Fibroblast of lung (primary cell): ENCODE measurements around the gene LRRC74A. TPM values are rescaled to one million over a fixed set of nuclear protein-coding genes. Genes with fewer than 3 reads are reported as not detected.

Experiments used
- DNase-seq, 2 donors: peaks; one replicate each; pipeline versions ENCODE4 v3.0.0 to v3.0.0-alpha.2; 2010; ENCODE audit warnings: low read depth in 2 of 2
- H2AFZ ChIP-seq: 2 replicates; pipeline ENCODE4 v1.5.1; 2012; ENCODE audit warnings: low read length, control low read depth, inconsistent platforms
- H3K27ac ChIP-seq: 2 replicates; pipeline ENCODE4 v1.5.1; 2011; ENCODE audit warnings: low read length, control low read depth; ENCODE audit not compliant: insufficient read depth
- H3K27me3 ChIP-seq: 2 replicates; pipeline ENCODE4 v1.5.1; 2011; ENCODE audit warnings: mild to moderate bottlenecking, low read length; ENCODE audit not compliant: control insufficient read depth, insufficient read depth
- H3K36me3 ChIP-seq: 2 replicates; pipeline ENCODE4 v1.5.1; 2011; ENCODE audit warnings: low read length; ENCODE audit not compliant: control insufficient read depth, insufficient read depth
- H3K4me1 ChIP-seq: 2 replicates; pipeline ENCODE4 v1.5.1; 2011; ENCODE audit warnings: low read length; ENCODE audit not compliant: control insufficient read depth, insufficient read depth; ENCODE audit errors: extremely low read depth
- H3K4me2 ChIP-seq: 2 replicates; pipeline ENCODE4 v1.5.1; 2011; ENCODE audit warnings: low read length, control low read depth; ENCODE audit not compliant: insufficient read depth; ENCODE audit errors: extremely low read depth
- H3K4me3 ChIP-seq, 4 experiments: fragments of 200-600 bp in 1 of 4; sonication (generic) in 1 of 4; replicated peaks in 1 of 4; 2 replicates each; pipeline ENCODE4 v1.5.1; 2011 to 2016; ENCODE audit warnings: low read length in 4 of 4, low read depth in 3 of 4, mild to moderate bottlenecking in 3 of 4, control low read depth in 2 of 4, inconsistent platforms in 1 of 4, mixed read lengths in 1 of 4; ENCODE audit not compliant: insufficient read depth in 1 of 4; ENCODE audit errors: control extremely low read depth in 1 of 4
- H3K79me2 ChIP-seq: 2 replicates; pipeline ENCODE4 v1.5.1; 2012; ENCODE audit warnings: mild to moderate bottlenecking, low read length, inconsistent platforms; ENCODE audit not compliant: control insufficient read depth, insufficient read depth
- H3K9ac ChIP-seq: 2 replicates; pipeline ENCODE4 v1.5.1; 2011; ENCODE audit warnings: mild to moderate bottlenecking, low read length, control low read depth; ENCODE audit not compliant: insufficient read depth
- H3K9me3 ChIP-seq: 2 replicates; pipeline ENCODE4 v1.5.1; 2012; ENCODE audit warnings: low read depth, low read length; ENCODE audit not compliant: control insufficient read depth, insufficient read depth
- H4K20me1 ChIP-seq: 2 replicates; pipeline ENCODE4 v1.5.1; 2011; ENCODE audit warnings: low read length; ENCODE audit not compliant: control insufficient read depth, insufficient read depth; ENCODE audit errors: extremely low read depth
- CTCF ChIP-seq, 2 donors: IDR thresholded peaks in 1 of 2; conservative IDR thresholded peaks in 1 of 2; 1 replicate in 1 of 2; 2 replicates in 1 of 2; pipeline ENCODE4 v1.5.1; 2011 to 2012; ENCODE audit warnings: low read length in 2 of 2, control low read depth in 1 of 2, inconsistent platforms in 1 of 2, low read depth in 1 of 2, mild to moderate bottlenecking in 1 of 2
- EZH2 ChIP-seq: IDR thresholded peaks from 2 replicates; pipeline ENCODE4 v1.5.1; 2012; ENCODE audit warnings: low read length, control low read depth, mild to moderate bottlenecking; ENCODE audit errors: missing control alignments
- polyA plus RNA-seq, 2 donors: library from polyadenylated mRNA; depleted of rRNA in 1 of 2; stranded (reverse) in 1 of 2; unstranded in 1 of 2; fragments of >200 nt; gene quantifications; 2 replicates each; pipeline ENCODE4 v1.2.1, GENCODE V29; 2011 to 2012; ENCODE audit warnings: missing spikeins in 1 of 2
- total RNA-seq: library from RNA; depleted of rRNA; stranded (reverse); fragments of >200 nt; gene quantifications from 2 replicates; pipeline ENCODE4 v1.2.1, GENCODE V29; 2014

LRRC74A gene
- total and polyA plus RNA-seq, 2 donors (not counting 1 experiment from before 2014, with no cell fraction given): not detected

- Histone ChIP-seq H3K27me3 (peaks cover 4% of the 10 kb centered on the region), H3K9ac (peak within 1 kb of the TSS; percentile 62), H3K4me1 (no peaks in the 10 kb centered on the region), H3K4me2 (peak within 1 kb of the TSS; percentile 90), H3K36me3 (peaks cover 1% of the 10 kb centered on the region), H2AFZ (peak within 1 kb of the TSS; percentile 81), H3K79me2 (no peaks in the 10 kb centered on the region), H3K27ac (peak within 1 kb of the TSS; percentile 45), H3K4me3 (peak within 1 kb of the TSS; percentile 67 to 85 (median 76)), H4K20me1 (no peaks in the 10 kb centered on the region), H3K9me3 (no peaks in the 10 kb centered on the region)
- DNase-seq: peak; percentile 92 to 93
- TF ChIP-seq CTCF (conservative IDR thresholded peaks at IDR 0.05 in 1 of 2, IDR thresholded peaks at IDR 0.05 in 1 of 2; ENCODE audit: low read depth in 1 of 2, low read length in 2 of 2) (no peak), EZH2 (no peak)
These were observed 13.5 kb upstream of the LRRC74A start, which contains the start of gene ANGEL1 for GRCh38 chr14:76812422-76813383. Gene ANGEL1, minus strand, starts transcription at chr14:76812882. Its CDS starts 55 bp downstream, at chr14:76812827.

GRCh38 chr14:76814726-76815645 is 11.2 kb upstream of the LRRC74A start:
- no peak overlapping the region for H3K4me3 ChIP-seq
- H3K4me1 ChIP-seq: no peaks in the 10 kb centered on the region
- peaks cover 9% of the 10 kb centered on the region for H3K27me3 ChIP-seq
- DNase-seq: no peak
- H3K36me3 ChIP-seq: no peaks in the 10 kb centered on the region
- H3K4me2 ChIP-seq: no peak overlapping the region
- TF ChIP-seq EZH2 (no peak), CTCF (conservative IDR thresholded peaks at IDR 0.05 in 1 of 2, IDR thresholded peaks at IDR 0.05 in 1 of 2; ENCODE audit: low read depth in 1 of 2, low read length in 2 of 2) (no peak)
- no peaks in the 10 kb centered on the region for H4K20me1 ChIP-seq
- no peaks in the 10 kb centered on the region for H3K9me3 ChIP-seq
- no peak overlapping the region for H2AFZ ChIP-seq
- H3K9ac ChIP-seq: no peak overlapping the region
- H3K79me2 ChIP-seq: no peaks in the 10 kb centered on the region
- H3K27ac ChIP-seq: no peak overlapping the region

- DNase-seq: no peak
- H3K36me3 ChIP-seq: no peaks in the 10 kb centered on the region
- no peaks in the 10 kb centered on the region for H3K4me1 ChIP-seq
- TF ChIP-seq EZH2 (no peak), CTCF (conservative IDR thresholded peaks at IDR 0.05 in 1 of 2, IDR thresholded peaks at IDR 0.05 in 1 of 2; ENCODE audit: low read depth in 1 of 2, low read length in 2 of 2) (no peak)
- H3K4me2 ChIP-seq: no peak overlapping the region
- no peaks in the 10 kb centered on the region for H3K9me3 ChIP-seq
- no peak overlapping the region for H3K9ac ChIP-seq
- no peaks in the 10 kb centered on the region for H4K20me1 ChIP-seq
- H3K4me3 ChIP-seq: no peak overlapping the region
- peaks cover 9% of the 10 kb centered on the region for H3K27me3 ChIP-seq
- no peaks in the 10 kb centered on the region for H3K79me2 ChIP-seq
- no peak overlapping the region for H2AFZ ChIP-seq
- H3K27ac ChIP-seq: no peak overlapping the region
These were observed 5.5 kb upstream of the LRRC74A start for GRCh38 chr14:76820700-76821099.
